Esophagus squamous epithelium (tissue), 4 donors: ENCODE data around the gene RNF181.

Source experiments
- CTCF ChIP-seq, 6 experiments: fragments of 450-650 bp in 4 of 6; fragments of 200-600 bp in 2 of 6; sonication (generic) in 2 of 6; IDR thresholded peaks; one replicate each; pipeline ENCODE4 v1.5.1; 2016 to 2019; ENCODE audit warnings: antibody characterized with exemption in 6 of 6, mild to moderate bottlenecking in 4 of 6, moderate library complexity in 4 of 6
- POLR2A ChIP-seq, 4 donors: fragments of 450-650 bp; IDR thresholded peaks; one replicate each; pipeline ENCODE4 v1.6.1; 2017; ENCODE audit warnings: antibody characterized with exemption in 4 of 4, mild to moderate bottlenecking in 4 of 4, moderate library complexity in 3 of 4

DNA sequence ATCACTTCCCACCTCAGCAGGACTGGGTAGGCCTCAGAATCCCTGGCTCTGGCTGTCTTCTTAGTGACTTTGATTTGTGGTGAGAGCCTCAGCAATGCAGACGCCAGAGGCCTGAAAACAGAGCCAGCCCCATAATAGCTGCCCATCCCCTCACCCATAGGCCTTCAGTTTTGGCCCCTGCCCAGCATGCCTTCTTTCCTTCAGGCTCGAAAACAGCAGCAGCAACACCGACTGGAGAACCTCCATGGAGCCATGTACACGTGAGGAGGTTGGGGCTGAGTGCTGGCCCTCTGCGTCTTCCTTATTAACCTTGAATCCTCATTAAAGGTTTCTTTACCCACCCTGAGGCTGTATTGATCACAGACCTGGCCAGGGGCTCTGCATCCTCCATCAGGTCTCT is 1.7 kb downstream of the RNF181 start:
- TF ChIP-seq POLR2A (IDR thresholded peaks at IDR 0.05) (no peak), CTCF (IDR thresholded peaks at IDR 0.05) (no peak)
